ENCODE data around the gene P2RY14. TPM values are rescaled to one million over a fixed set of nuclear protein-coding genes. Genes with fewer than 3 reads are reported as not detected.

Gene P2RY14
- total RNA-seq (ENCODE audit: unreplicated experiment): not detected
- long read RNA-seq: 0 reads

DNA sequence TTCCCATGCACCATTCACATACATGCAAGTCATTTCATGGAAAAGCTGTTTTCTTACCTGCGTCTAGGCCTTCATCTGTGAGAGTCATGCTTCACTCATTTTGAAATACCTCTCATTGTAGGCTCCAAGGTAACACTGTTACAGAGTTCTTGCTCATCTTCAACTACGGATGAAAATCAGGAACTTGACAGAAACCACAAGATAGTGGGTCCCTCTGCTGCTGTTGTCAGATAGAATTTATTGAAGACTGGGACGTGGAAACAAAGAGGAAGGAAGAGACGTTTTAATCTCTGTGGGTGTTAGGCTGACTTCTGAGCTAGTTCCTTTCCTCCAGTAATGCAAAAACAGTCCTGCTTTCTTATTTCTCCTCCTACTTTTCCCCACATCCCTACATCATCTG lies at the start of gene P2RY14:
Gene P2RY14, minus strand, starts transcription at position 313 of the 400 bp plus-strand sequence. CDS start 64,226 bp downstream, outside the sequence.
- H3K9me3 Mint-ChIP-seq (ENCODE audit: unreplicated experiment): no peaks in the 10 kb centered on the region
- H3K36me3 Mint-ChIP-seq (ENCODE audit: unreplicated experiment): no peaks in the 10 kb centered on the region
- TF ChIP-seq, protein P1, sequence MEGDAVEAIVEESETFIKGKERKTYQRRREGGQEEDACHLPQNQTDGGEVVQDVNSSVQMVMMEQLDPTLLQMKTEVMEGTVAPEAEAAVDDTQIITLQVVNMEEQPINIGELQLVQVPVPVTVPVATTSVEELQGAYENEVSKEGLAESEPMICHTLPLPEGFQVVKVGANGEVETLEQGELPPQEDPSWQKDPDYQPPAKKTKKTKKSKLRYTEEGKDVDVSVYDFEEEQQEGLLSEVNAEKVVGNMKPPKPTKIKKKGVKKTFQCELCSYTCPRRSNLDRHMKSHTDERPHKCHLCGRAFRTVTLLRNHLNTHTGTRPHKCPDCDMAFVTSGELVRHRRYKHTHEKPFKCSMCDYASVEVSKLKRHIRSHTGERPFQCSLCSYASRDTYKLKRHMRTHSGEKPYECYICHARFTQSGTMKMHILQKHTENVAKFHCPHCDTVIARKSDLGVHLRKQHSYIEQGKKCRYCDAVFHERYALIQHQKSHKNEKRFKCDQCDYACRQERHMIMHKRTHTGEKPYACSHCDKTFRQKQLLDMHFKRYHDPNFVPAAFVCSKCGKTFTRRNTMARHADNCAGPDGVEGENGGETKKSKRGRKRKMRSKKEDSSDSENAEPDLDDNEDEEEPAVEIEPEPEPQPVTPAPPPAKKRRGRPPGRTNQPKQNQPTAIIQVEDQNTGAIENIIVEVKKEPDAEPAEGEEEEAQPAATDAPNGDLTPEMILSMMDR (IDR thresholded peaks at IDR 0.05; ENCODE audit: partially characterized antibody, unreplicated experiment): no peak
- no peak within 1 kb of the TSS for H3K27ac Mint-ChIP-seq (ENCODE audit: unreplicated experiment)
- no peak within 1 kb of the TSS for H3K4me3 Mint-ChIP-seq (ENCODE audit: unreplicated experiment)
- H3K4me1 Mint-ChIP-seq (ENCODE audit: low read depth, unreplicated experiment): no peaks in the 10 kb centered on the region
- no peaks in the 10 kb centered on the region for H3K27me3 Mint-ChIP-seq (ENCODE audit: unreplicated experiment)
- no peak for DNase-seq

DNA sequence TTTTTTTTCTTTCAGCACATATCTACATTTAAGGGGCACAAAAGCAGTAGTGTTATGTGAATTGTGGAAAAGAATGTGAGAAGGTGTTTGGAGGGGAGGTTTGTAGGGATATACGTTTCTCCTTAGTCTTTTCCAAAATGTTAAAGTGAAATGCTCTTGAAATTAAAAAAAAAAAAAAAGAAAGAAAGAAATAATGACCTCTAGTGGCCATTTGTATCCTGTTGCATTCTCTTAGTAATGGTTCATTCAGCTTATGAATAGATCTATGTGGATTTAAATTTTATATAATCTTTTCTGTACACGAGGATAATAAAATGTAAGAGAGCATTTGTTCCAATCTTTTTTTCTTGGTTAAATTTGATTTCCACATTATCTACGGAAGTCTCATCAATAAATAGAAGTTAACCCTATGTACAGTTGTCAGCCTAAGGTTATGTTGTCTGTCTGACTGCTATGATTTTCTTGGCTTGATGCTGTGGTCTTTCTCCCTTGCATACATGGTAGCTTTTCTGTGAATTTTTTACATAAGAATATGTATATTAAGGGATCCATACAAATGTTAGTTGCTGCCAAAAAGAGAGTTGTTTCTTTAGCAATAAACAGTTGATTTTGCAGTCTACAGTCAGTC lies 49.3 kb upstream of the P2RY14 start:
- no peaks in the 10 kb centered on the region for H3K36me3 Mint-ChIP-seq (ENCODE audit: unreplicated experiment)
- no peak overlapping the region for H3K4me3 Mint-ChIP-seq (ENCODE audit: unreplicated experiment)
- H3K9me3 Mint-ChIP-seq (ENCODE audit: unreplicated experiment): peaks cover 1% of the 10 kb centered on the region
- H3K27ac Mint-ChIP-seq (ENCODE audit: unreplicated experiment): no peak overlapping the region
- TF ChIP-seq, protein P1 (IDR thresholded peaks at IDR 0.05; ENCODE audit: partially characterized antibody, unreplicated experiment): peak; percentile 74
- no peaks in the 10 kb centered on the region for H3K27me3 Mint-ChIP-seq (ENCODE audit: unreplicated experiment)
- DNase-seq: no peak
- no peaks in the 10 kb centered on the region for H3K4me1 Mint-ChIP-seq (ENCODE audit: low read depth, unreplicated experiment)

DNA sequence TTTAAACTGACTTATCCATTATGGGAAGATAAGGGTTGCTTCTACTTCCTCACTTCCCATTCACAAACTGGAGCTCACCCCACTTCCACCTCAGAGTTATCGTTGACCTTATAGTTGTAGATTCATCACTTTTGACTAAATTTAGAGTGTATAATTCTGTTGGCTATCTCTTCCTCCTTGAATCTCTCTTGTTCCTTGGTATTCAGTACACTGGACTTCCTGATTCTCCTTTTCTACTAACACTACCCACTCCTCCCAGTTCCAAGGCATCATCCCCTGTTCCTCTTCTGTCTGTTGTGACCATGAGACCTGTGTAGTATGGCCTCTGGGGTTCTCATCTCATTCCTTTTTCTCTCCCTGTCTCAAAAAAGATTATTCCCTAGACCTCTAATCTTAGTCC lies 44.2 kb upstream of the P2RY14 start:
- no peak overlapping the region for H3K27ac Mint-ChIP-seq (ENCODE audit: unreplicated experiment)
- TF ChIP-seq, protein P1 (IDR thresholded peaks at IDR 0.05; ENCODE audit: partially characterized antibody, unreplicated experiment): no peak
- DNase-seq: no peak
- no peaks in the 10 kb centered on the region for H3K36me3 Mint-ChIP-seq (ENCODE audit: unreplicated experiment)
- no peak overlapping the region for H3K4me3 Mint-ChIP-seq (ENCODE audit: unreplicated experiment)
- H3K9me3 Mint-ChIP-seq (ENCODE audit: unreplicated experiment): peaks cover 1% of the 10 kb centered on the region
- no peaks in the 10 kb centered on the region for H3K4me1 Mint-ChIP-seq (ENCODE audit: low read depth, unreplicated experiment)
- peaks cover 2% of the 10 kb centered on the region for H3K27me3 Mint-ChIP-seq (ENCODE audit: unreplicated experiment)

DNA sequence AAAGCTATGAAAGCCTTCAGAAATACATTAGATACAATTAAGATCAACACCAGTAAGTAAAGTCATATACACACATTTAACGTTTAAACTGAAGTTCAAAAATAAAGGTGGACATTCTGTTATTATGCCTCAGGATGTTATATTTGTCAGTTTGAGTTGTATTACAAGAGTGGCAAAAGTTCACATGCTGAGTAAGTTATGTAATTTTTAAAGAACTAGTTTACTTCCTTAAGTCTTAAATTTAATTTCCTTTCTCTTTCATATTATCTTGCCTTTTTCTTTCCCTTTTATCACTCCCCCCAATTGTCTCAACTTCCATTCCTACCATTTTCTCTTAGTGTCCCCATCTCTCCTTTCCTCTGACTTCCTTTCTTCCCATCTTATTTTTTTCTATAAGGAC lies 43.2 kb upstream of the P2RY14 start:
- TF ChIP-seq, protein P1 (IDR thresholded peaks at IDR 0.05; ENCODE audit: partially characterized antibody, unreplicated experiment): no peak
- Mint-ChIP-seq H3K27ac (ENCODE audit: unreplicated experiment) (no peak overlapping the region), H3K27me3 (ENCODE audit: unreplicated experiment) (peaks cover 2% of the 10 kb centered on the region), H3K36me3 (ENCODE audit: unreplicated experiment) (no peaks in the 10 kb centered on the region), H3K9me3 (ENCODE audit: unreplicated experiment) (peaks cover 1% of the 10 kb centered on the region), H3K4me3 (ENCODE audit: unreplicated experiment) (no peak overlapping the region), H3K4me1 (ENCODE audit: low read depth, unreplicated experiment) (no peaks in the 10 kb centered on the region)
- no peak for DNase-seq

DNA sequence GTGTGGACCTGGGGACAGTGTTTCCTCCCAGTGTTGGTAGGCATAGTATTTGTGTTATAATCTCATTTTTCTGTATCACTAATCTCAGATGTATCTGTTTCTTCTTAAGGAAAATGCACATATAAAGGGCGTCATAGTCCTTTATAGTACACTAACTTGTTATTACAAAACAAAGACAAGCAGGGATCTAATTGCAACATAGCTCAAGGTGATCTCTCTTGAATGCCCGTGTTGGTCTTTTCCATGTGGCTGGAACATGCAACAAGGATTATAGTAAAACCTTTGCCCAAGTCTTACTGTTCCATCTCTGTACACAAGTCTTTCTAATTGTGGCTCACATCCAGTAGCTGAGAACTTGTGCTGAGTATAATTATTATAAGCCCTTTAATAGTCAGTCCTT lies 41.8 kb upstream of the P2RY14 start:
- H3K4me3 Mint-ChIP-seq (ENCODE audit: unreplicated experiment): no peak overlapping the region
- DNase-seq: no peak
- peak overlapping the region; percentile 44 for H3K27ac Mint-ChIP-seq (ENCODE audit: unreplicated experiment)
- peaks cover 1% of the 10 kb centered on the region for H3K9me3 Mint-ChIP-seq (ENCODE audit: unreplicated experiment)
- H3K4me1 Mint-ChIP-seq (ENCODE audit: low read depth, unreplicated experiment): no peaks in the 10 kb centered on the region
- TF ChIP-seq, protein P1 (IDR thresholded peaks at IDR 0.05; ENCODE audit: partially characterized antibody, unreplicated experiment): no peak
- H3K27me3 Mint-ChIP-seq (ENCODE audit: unreplicated experiment): peaks cover 2% of the 10 kb centered on the region
- H3K36me3 Mint-ChIP-seq (ENCODE audit: unreplicated experiment): no peaks in the 10 kb centered on the region

All from glutamatergic neuron (in vitro differentiated cells).